Mesendoderm (in vitro differentiated cells): ENCODE data around the gene CDK12.

Source experiments
- DNase-seq: peaks from one replicate; pipeline ENCODE4 v3.0.0; 2013
- H2AK5ac ChIP-seq: 2 replicates; pipeline ENCODE4 v1.6.1; 2013; ENCODE audit warnings: low read length, inconsistent platforms
- H2BK120ac ChIP-seq: 2 replicates; pipeline ENCODE4 v1.6.1; 2013; ENCODE audit warnings: low read depth, mild to moderate bottlenecking, low read length, moderate library complexity, mixed read lengths
- H2BK15ac ChIP-seq: replicated peaks from 2 replicates; pipeline ENCODE4 v1.6.1; 2013; ENCODE audit warnings: low read depth, mild to moderate bottlenecking, moderate library complexity
- H2BK5ac ChIP-seq: 2 replicates; pipeline ENCODE4 v1.6.1; 2013; ENCODE audit warnings: low read length, inconsistent platforms
- H3K18ac ChIP-seq: 2 replicates; pipeline ENCODE4 v1.6.1; 2013; ENCODE audit warnings: mild to moderate bottlenecking, low read length, mixed read lengths
- H3K23ac ChIP-seq: one replicate; pipeline ENCODE4 v1.6.1; 2013; ENCODE audit warnings: low read length
- H3K27ac ChIP-seq: 2 replicates; pipeline ENCODE4 v1.5.1; 2013; ENCODE audit warnings: low read depth, mild to moderate bottlenecking, inconsistent platforms, low read length, moderate library complexity
- H3K27me3 ChIP-seq: 2 replicates; pipeline ENCODE4 v1.6.1; 2013; ENCODE audit warnings: low read length, control low read depth, mild to moderate bottlenecking, inconsistent platforms; ENCODE audit not compliant: insufficient read depth, poor library complexity
- H3K36me3 ChIP-seq: 2 replicates; pipeline ENCODE4 v1.6.1; 2013; ENCODE audit warnings: low read length, inconsistent platforms; ENCODE audit not compliant: control insufficient read depth, insufficient read depth
- H3K4ac ChIP-seq: one replicate; pipeline ENCODE4 v1.6.1; 2013; ENCODE audit warnings: low read depth, mild to moderate bottlenecking, low read length, moderate library complexity
- H3K4me1 ChIP-seq: 2 replicates; pipeline ENCODE4 v1.6.1; 2013; ENCODE audit warnings: low read depth, low read length, inconsistent platforms; ENCODE audit not compliant: control insufficient read depth
- H3K4me2 ChIP-seq: 2 replicates; pipeline ENCODE4 v1.6.1; 2013; ENCODE audit warnings: low read length
- H3K4me3 ChIP-seq: 2 replicates; pipeline ENCODE4 v1.5.1; 2013; ENCODE audit warnings: mild to moderate bottlenecking, low read length
- H3K56ac ChIP-seq: one replicate; pipeline ENCODE4 v1.6.1; 2013; ENCODE audit warnings: low read length
- H3K79me1 ChIP-seq: 2 replicates; pipeline ENCODE4 v1.6.1; 2013; ENCODE audit warnings: low read length, inconsistent platforms
- H3K79me2 ChIP-seq: 2 replicates; pipeline ENCODE4 v1.6.1; 2013; ENCODE audit warnings: mild to moderate bottlenecking, low read length; ENCODE audit not compliant: control insufficient read depth, insufficient read depth
- H3K9ac ChIP-seq: 2 replicates; pipeline ENCODE4 v1.6.1; 2013; ENCODE audit warnings: low read length, inconsistent platforms
- H4K5ac ChIP-seq: one replicate; pipeline ENCODE4 v1.6.1; 2013; ENCODE audit warnings: low read length
- H4K8ac ChIP-seq: one replicate; pipeline ENCODE4 v1.6.1; 2013; ENCODE audit warnings: low read depth, mild to moderate bottlenecking, control low read depth, low read length, moderate library complexity
- WGBS: extraction: QIAGEN DNeasy Blood & Tissue Kit; methylation state at CpG from one replicate; pipeline ENCODE4 v1.1.7; 2013; ENCODE audit warnings: low lambda C conversion rate, missing lambda C conversion rate; ENCODE audit not compliant: insufficient coverage; ENCODE audit errors: extremely low coverage; 5-methylcytosine and 5-hydroxymethylcytosine counted together

Gene CDK12

GRCh38 chr17:39573447-39574298 is 112.4 kb downstream of the CDK12 start:
- no peak overlapping the region for H4K8ac ChIP-seq
- H4K5ac ChIP-seq, result no peak overlapping the region
- H3K36me3 ChIP-seq, result no peaks in the 10 kb centered on the region
- peak overlapping the region; percentile 67 for H3K27ac ChIP-seq
- H3K4me3 ChIP-seq, result peak overlapping the region; percentile 51
- no peak overlapping the region for H2BK5ac ChIP-seq
- no peaks in the 10 kb centered on the region for H3K27me3 ChIP-seq
- H3K79me2 ChIP-seq, result no peaks in the 10 kb centered on the region
- no peaks in the 10 kb centered on the region for H3K79me1 ChIP-seq
- H3K23ac ChIP-seq, result no peak overlapping the region
- no CpG with 5 or more reads among the region's 66 CpGs for WGBS
- peak overlapping the region; percentile 27 for H3K4me2 ChIP-seq
- H3K4me1 ChIP-seq, result no peaks in the 10 kb centered on the region
- H2AK5ac ChIP-seq, result no peak overlapping the region
- peak; percentile 73 for DNase-seq
- no peak overlapping the region for H3K18ac ChIP-seq
- no peak overlapping the region for H2BK120ac ChIP-seq
- H3K56ac ChIP-seq, result peak overlapping the region; percentile 82
- H2BK15ac ChIP-seq, result no peak overlapping the region
- H3K4ac ChIP-seq, result no peak overlapping the region
- peak overlapping the region; percentile 32 for H3K9ac ChIP-seq

GRCh38 chr17:39576187-39576586 is 114.9 kb downstream of the CDK12 start:
- Histone ChIP-seq H3K4me1 (peaks cover 4% of the 10 kb centered on the region), H3K4me3 (no peak overlapping the region), H4K8ac (no peak overlapping the region), H3K23ac (no peak overlapping the region), H2BK120ac (no peak overlapping the region), H3K4ac (no peak overlapping the region), H4K5ac (no peak overlapping the region), H3K18ac (no peak overlapping the region), H3K27me3 (no peaks in the 10 kb centered on the region), H3K27ac (no peak overlapping the region), H2BK15ac (no peak overlapping the region), H3K4me2 (no peak overlapping the region), H2BK5ac (no peak overlapping the region), H2AK5ac (no peak overlapping the region), H3K9ac (no peak overlapping the region), H3K36me3 (no peaks in the 10 kb centered on the region), H3K79me1 (no peaks in the 10 kb centered on the region), H3K56ac (no peak overlapping the region), H3K79me2 (no peaks in the 10 kb centered on the region)
- WGBS, result no CpG with 5 or more reads among the region's 7 CpGs
- peak; percentile 56 for DNase-seq

GRCh38 chr17:39578272-39578671 is 117.0 kb downstream of the CDK12 start:
- H3K27ac ChIP-seq, result no peak overlapping the region
- no peak overlapping the region for H4K8ac ChIP-seq
- no peak overlapping the region for H3K4me3 ChIP-seq
- H4K5ac ChIP-seq, result no peak overlapping the region
- H3K27me3 ChIP-seq, result no peaks in the 10 kb centered on the region
- H3K79me2 ChIP-seq, result no peaks in the 10 kb centered on the region
- peaks cover 4% of the 10 kb centered on the region for H3K4me1 ChIP-seq
- WGBS, result no CpG with 5 or more reads among the region's 2 CpGs
- no peaks in the 10 kb centered on the region for H3K36me3 ChIP-seq
- no peak overlapping the region for H3K9ac ChIP-seq
- no peak overlapping the region for H3K18ac ChIP-seq
- H3K23ac ChIP-seq, result no peak overlapping the region
- H3K4me2 ChIP-seq, result no peak overlapping the region
- no peak overlapping the region for H2BK120ac ChIP-seq
- H3K56ac ChIP-seq, result no peak overlapping the region
- no peak overlapping the region for H2AK5ac ChIP-seq
- H3K79me1 ChIP-seq, result no peaks in the 10 kb centered on the region
- H2BK15ac ChIP-seq, result no peak overlapping the region
- DNase-seq, result no peak
- no peak overlapping the region for H3K4ac ChIP-seq
- no peak overlapping the region for H2BK5ac ChIP-seq

- H3K27ac ChIP-seq, result no peak overlapping the region
- H3K79me1 ChIP-seq, result no peaks in the 10 kb centered on the region
- no peak overlapping the region for H3K23ac ChIP-seq
- no peak overlapping the region for H3K4me2 ChIP-seq
- H3K4me1 ChIP-seq, result peaks cover 4% of the 10 kb centered on the region
- no peaks in the 10 kb centered on the region for H3K79me2 ChIP-seq
- no peak overlapping the region for H3K4me3 ChIP-seq
- H3K9ac ChIP-seq, result peak overlapping the region; percentile 29
- no peak overlapping the region for H2AK5ac ChIP-seq
- no peak overlapping the region for H4K5ac ChIP-seq
- no peaks in the 10 kb centered on the region for H3K36me3 ChIP-seq
- H3K27me3 ChIP-seq, result no peaks in the 10 kb centered on the region
- H2BK15ac ChIP-seq, result no peak overlapping the region
- no peak overlapping the region for H2BK5ac ChIP-seq
- peak; percentile 32 for DNase-seq
- no peak overlapping the region for H3K18ac ChIP-seq
- H4K8ac ChIP-seq, result no peak overlapping the region
- no peak overlapping the region for H3K4ac ChIP-seq
- peak overlapping the region; percentile 62 for H3K56ac ChIP-seq
- no CpG with 5 or more reads among the region's 8 CpGs for WGBS
- H2BK120ac ChIP-seq, result no peak overlapping the region
These were observed 118.2 kb downstream of the CDK12 start for GRCh38 chr17:39579318-39580081.

- H3K56ac ChIP-seq, result peak overlapping the region; percentile 62
- H3K18ac ChIP-seq, result no peak overlapping the region
- no peak overlapping the region for H4K5ac ChIP-seq
- H3K27ac ChIP-seq, result no peak overlapping the region
- H3K4me2 ChIP-seq, result no peak overlapping the region
- no peaks in the 10 kb centered on the region for H3K79me1 ChIP-seq
- peak overlapping the region; percentile 65 for H2AK5ac ChIP-seq
- H2BK120ac ChIP-seq, result no peak overlapping the region
- no peaks in the 10 kb centered on the region for H3K27me3 ChIP-seq
- no peak overlapping the region for H4K8ac ChIP-seq
- no peaks in the 10 kb centered on the region for H3K79me2 ChIP-seq
- no peak overlapping the region for H2BK5ac ChIP-seq
- no peak overlapping the region for H3K4ac ChIP-seq
- H3K4me1 ChIP-seq, result peaks cover 4% of the 10 kb centered on the region
- no peaks in the 10 kb centered on the region for H3K36me3 ChIP-seq
- DNase-seq, result no peak
- no peak overlapping the region for H3K23ac ChIP-seq
- no peak overlapping the region for H3K4me3 ChIP-seq
- peak overlapping the region; percentile 29 for H3K9ac ChIP-seq
- WGBS, result no CpG with 5 or more reads among the region's 7 CpGs
- no peak overlapping the region for H2BK15ac ChIP-seq
These were observed 118.8 kb downstream of the CDK12 start for GRCh38 chr17:39580082-39580468.
